Measurements from ENCODE around the gene GDPD3. TPM values are rescaled to one million over a fixed set of nuclear protein-coding genes. Genes with fewer than 3 reads are reported as not detected.

Gene GDPD3
- total RNA-seq, 4 donors from 2014 or later = 13.4 to 41.2 (median 28.1) TPM

- Histone ChIP-seq H3K36me3 (peaks cover 0 to 16% (median 2%) of the 10 kb centered on the region in 3 donors), H3K27me3 (no peaks in the 10 kb centered on the region), H3K27ac (peak overlapping the region; percentile 56 to 98 (median 95)), H3K4me1 (peaks cover 21 to 45% (median 30%) of the 10 kb centered on the region in 3 donors), H3K9me3 (no peaks in the 10 kb centered on the region), H3K4me3 (no peak overlapping the region)
- intact Hi-C loops (cut with DNase I) = no loop called here
- WGBS, 2 donors = 85 to 89% methylated on average over 3 to 4 of the region's 4 CpGs
- DNase-seq = no peak
- TF ChIP-seq, protein P1, sequence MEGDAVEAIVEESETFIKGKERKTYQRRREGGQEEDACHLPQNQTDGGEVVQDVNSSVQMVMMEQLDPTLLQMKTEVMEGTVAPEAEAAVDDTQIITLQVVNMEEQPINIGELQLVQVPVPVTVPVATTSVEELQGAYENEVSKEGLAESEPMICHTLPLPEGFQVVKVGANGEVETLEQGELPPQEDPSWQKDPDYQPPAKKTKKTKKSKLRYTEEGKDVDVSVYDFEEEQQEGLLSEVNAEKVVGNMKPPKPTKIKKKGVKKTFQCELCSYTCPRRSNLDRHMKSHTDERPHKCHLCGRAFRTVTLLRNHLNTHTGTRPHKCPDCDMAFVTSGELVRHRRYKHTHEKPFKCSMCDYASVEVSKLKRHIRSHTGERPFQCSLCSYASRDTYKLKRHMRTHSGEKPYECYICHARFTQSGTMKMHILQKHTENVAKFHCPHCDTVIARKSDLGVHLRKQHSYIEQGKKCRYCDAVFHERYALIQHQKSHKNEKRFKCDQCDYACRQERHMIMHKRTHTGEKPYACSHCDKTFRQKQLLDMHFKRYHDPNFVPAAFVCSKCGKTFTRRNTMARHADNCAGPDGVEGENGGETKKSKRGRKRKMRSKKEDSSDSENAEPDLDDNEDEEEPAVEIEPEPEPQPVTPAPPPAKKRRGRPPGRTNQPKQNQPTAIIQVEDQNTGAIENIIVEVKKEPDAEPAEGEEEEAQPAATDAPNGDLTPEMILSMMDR (IDR thresholded peaks at IDR 0.05) = no peak
- TF ChIP-seq POLR2A (IDR thresholded peaks at IDR 0.05) = no peak
Observed at GRCh38 chr16:30124985-30125379, 11.6 kb upstream of the GDPD3 start.

GRCh38 chr16:30122604-30123160, 9.3 kb upstream of the GDPD3 start:
- intact Hi-C loops (cut with DNase I) = no loop called here
- Histone ChIP-seq H3K36me3 (peaks cover 5 to 39% (median 17%) of the 10 kb centered on the region in 3 donors), H3K27me3 (no peaks in the 10 kb centered on the region), H3K4me1 (peaks cover 21 to 61% (median 30%) of the 10 kb centered on the region in 3 donors), H3K27ac (peak overlapping the region; percentile 94 to 98 (median 96)), H3K4me3 (peak overlapping the region; percentile 87 to 96 (median 90)), H3K9me3 (no peaks in the 10 kb centered on the region)
- TF ChIP-seq, protein P1 (IDR thresholded peaks at IDR 0.05) = no peak
- TF ChIP-seq POLR2A (IDR thresholded peaks at IDR 0.05) = no peak
- WGBS, 2 donors = 0% methylated on average over 7 to 24 of the region's 42 CpGs
- no peak for DNase-seq

DNA sequence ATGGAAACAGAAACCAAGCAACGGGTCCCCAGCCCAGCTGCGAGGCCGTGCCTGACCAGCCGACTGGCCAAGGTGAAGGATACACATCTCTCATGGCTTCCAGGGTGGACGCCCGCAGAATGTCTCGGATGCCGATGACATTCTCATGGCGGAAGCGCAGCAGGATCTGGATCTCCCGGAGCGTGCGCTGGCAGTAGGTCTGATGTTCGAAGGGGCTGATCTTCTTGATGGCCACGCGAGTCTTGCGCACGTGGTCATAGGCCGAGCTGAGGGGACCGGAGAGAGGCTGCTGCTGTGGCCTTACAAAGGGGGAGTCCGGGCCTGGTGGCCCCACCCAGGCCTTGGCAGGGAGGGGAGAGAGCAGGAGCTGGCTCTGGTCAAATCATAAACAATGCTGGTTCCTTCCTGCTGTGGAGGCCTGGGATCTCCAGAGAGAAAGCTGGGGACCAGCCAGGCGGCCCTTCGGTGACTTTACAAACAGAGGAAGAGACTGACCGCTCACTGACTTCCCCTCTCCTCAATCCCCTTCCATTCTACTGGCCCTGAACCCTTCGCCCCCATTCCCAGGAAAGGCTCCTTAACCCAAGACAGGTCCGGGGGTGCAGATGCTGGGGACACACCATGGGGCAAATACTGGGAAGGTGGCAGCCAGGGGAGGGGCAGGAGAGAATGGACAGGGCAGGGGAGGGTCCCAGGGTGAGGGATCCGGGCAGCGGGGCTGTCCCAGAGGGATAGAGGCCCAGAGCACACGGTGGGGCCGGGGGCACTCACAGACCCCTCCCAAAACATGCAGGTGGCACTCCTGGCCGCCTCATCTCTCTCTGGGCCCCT, 8.6 kb upstream of the GDPD3 start:
- intact Hi-C loops (cut with DNase I) = no loop called here
- H3K4me1 ChIP-seq = peaks cover 21 to 67% (median 30%) of the 10 kb centered on the region in 3 donors
- H3K9me3 ChIP-seq = no peaks in the 10 kb centered on the region
- no peak for TF ChIP-seq POLR2A (IDR thresholded peaks at IDR 0.05)
- TF ChIP-seq, protein P1 (IDR thresholded peaks at IDR 0.05) = no peak
- DNase-seq = no peak
- H3K36me3 ChIP-seq = peaks cover 10 to 47% (median 24%) of the 10 kb centered on the region in 3 donors
- H3K4me3 ChIP-seq = peak overlapping the region; percentile 87 to 96 (median 90)
- whole genome bisulfite sequencing, 2 donors = 38 to 44% methylated on average over 5 to 23 of the region's 31 CpGs
- H3K27me3 ChIP-seq = no peaks in the 10 kb centered on the region
- H3K27ac ChIP-seq = peak overlapping the region; percentile 94 to 98 (median 96)

DNA sequence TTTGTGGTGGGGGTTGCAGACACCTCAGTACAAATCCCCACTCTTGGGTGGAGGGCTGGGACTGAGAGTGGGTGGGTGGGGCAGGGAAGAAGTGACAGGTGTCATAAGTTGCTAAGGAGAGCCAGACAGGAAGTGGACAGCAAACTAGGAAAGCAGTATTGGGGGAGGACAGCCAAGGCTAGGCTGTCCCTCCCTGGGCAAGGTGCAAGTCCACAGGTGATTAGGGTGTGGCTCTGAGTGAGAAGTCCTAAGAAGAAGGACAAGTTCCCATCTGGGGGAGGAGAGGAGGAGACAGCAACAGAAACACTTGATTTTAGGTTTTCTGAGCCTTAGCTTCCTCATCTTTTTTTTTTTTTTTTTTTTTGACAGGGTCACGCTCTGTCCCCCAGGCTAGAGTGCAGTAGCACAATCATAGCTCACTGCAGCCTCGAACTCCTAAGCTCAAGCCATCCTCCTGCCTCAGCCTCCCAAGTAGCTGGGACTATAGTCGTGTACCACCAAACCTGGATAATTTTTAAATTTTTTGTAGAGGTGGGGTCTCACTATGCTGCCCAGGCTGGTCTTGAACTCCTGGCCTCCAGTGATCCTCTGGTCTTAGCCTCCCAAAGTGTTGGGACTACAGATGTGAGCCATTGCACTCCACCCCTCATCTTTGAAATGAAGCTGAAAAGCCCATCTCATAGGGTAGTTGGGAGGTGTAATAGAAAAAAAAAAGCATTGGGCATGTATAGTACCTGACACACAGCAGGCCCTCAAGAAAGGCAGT, 7.2 kb upstream of the GDPD3 start:
- H3K36me3 ChIP-seq = peaks cover 10 to 61% (median 34%) of the 10 kb centered on the region in 3 donors
- no peaks in the 10 kb centered on the region for H3K27me3 ChIP-seq
- intact Hi-C loops (cut with DNase I) = no loop called here
- no peak for DNase-seq
- H3K4me1 ChIP-seq = peaks cover 26 to 81% (median 30%) of the 10 kb centered on the region in 3 donors
- 80 to 85% methylated on average over 3 of the region's 3 CpGs for WGBS, 2 donors
- peak overlapping the region; percentile 46 to 98 (median 96) for H3K27ac ChIP-seq
- H3K4me3 ChIP-seq = no peak overlapping the region
- H3K9me3 ChIP-seq = no peaks in the 10 kb centered on the region
- TF ChIP-seq, protein P1 (IDR thresholded peaks at IDR 0.05) = no peak
- no peak for TF ChIP-seq POLR2A (IDR thresholded peaks at IDR 0.05)
